SU-DHL-6 (cell line): ENCODE data around the gene ZBTB44.

Experiments
- H2AFZ ChIP-seq: fragments of 200-600 bp; sonication (generic); 2 replicates; pipeline ENCODE4 v1.6.1; 2014; ENCODE audit warnings: low read depth, mild to moderate bottlenecking, moderate library complexity, mixed read lengths, antibody characterized with exemption, low read length; ENCODE audit not compliant: severe bottlenecking
- H3F3A ChIP-seq: fragments of 200-600 bp; shearing (Covaris generic); 2 replicates; pipeline ENCODE4 v1.6.0; 2016; ENCODE audit warnings: antibody characterized with exemption, mild to moderate bottlenecking; ENCODE audit not compliant: insufficient read depth
- H3K27ac ChIP-seq: fragments of 200-600 bp; sonication (generic); 2 replicates; pipeline ENCODE4 v1.5.1; 2016; ENCODE audit warnings: low read depth, mild to moderate bottlenecking, low read length, moderate library complexity, mixed read lengths
- H3K27me3 ChIP-seq: fragments of 200-600 bp; sonication (generic), shearing (Covaris generic); 2 replicates; pipeline ENCODE4 v1.6.0; 2014; ENCODE audit warnings: mild to moderate bottlenecking, low read length
- H3K36me3 ChIP-seq: fragments of 200-600 bp; sonication (generic); 2 replicates; pipeline ENCODE4 v1.6.1; 2014; ENCODE audit warnings: mild to moderate bottlenecking, low read length, mixed read lengths
- H3K4me2 ChIP-seq: fragments of 300-600, 200-600 bp; shearing (Covaris generic), sonication (generic); 2 replicates; pipeline ENCODE4 v1.6.0; 2014; ENCODE audit warnings: low read length, low read depth, mild to moderate bottlenecking; ENCODE audit not compliant: poor library complexity, severe bottlenecking
- H3K4me3 ChIP-seq: fragments of 200-600 bp; sonication (generic); 2 replicates; pipeline ENCODE4 v1.5.1; 2014; ENCODE audit warnings: antibody characterized with exemption, low read length, mild to moderate bottlenecking, mixed read lengths; ENCODE audit not compliant: insufficient read depth, poor library complexity, severe bottlenecking
- H3K79me2 ChIP-seq: fragments of 200-600 bp; sonication (generic); 2 replicates; pipeline ENCODE4 v1.6.1; 2014; ENCODE audit warnings: mild to moderate bottlenecking, low read length, moderate library complexity; ENCODE audit not compliant: insufficient read depth
- H3K9ac ChIP-seq: fragments of 200-600 bp; sonication (generic); 2 replicates; pipeline ENCODE4 v1.7.0; 2014; ENCODE audit warnings: mild to moderate bottlenecking, low read length
- H3K9me2 ChIP-seq: fragments of 200-600 bp; sonication (generic); replicated peaks from 2 replicates; pipeline ENCODE4 v1.6.1; 2014; ENCODE audit warnings: low read length; ENCODE audit not compliant: insufficient read depth
- H3K9me3 ChIP-seq: fragments of 200-600 bp; sonication (generic); 2 replicates; pipeline ENCODE4 v1.6.1; 2014; ENCODE audit warnings: low read length, mixed read lengths; ENCODE audit not compliant: insufficient read depth
- H4K20me1 ChIP-seq: fragments of 200-600 bp; sonication (generic); 2 replicates; pipeline ENCODE4 v1.6.1; 2014; ENCODE audit warnings: low read depth, mild to moderate bottlenecking, antibody characterized with exemption, low read length, moderate library complexity, mixed read lengths
- EZH2phosphoT487 ChIP-seq: fragments of 200-600 bp; sonication (generic), shearing (Covaris generic); conservative IDR thresholded peaks from 2 replicates; pipeline ENCODE4 v1.6.1; 2018; ENCODE audit warnings: mild to moderate bottlenecking, antibody characterized with exemption, low read length, moderate library complexity, mixed read lengths
- TF ChIP-seq, protein P1 (sequence below): fragments of 200-600 bp; sonication (generic); IDR thresholded peaks from one replicate; pipeline ENCODE4 v1.5.1; 2017; ENCODE audit warnings: antibody characterized with exemption, mild to moderate bottlenecking, low read length, moderate library complexity; ENCODE audit not compliant: insufficient read depth, poor library complexity, severe bottlenecking

Gene ZBTB44

DNA sequence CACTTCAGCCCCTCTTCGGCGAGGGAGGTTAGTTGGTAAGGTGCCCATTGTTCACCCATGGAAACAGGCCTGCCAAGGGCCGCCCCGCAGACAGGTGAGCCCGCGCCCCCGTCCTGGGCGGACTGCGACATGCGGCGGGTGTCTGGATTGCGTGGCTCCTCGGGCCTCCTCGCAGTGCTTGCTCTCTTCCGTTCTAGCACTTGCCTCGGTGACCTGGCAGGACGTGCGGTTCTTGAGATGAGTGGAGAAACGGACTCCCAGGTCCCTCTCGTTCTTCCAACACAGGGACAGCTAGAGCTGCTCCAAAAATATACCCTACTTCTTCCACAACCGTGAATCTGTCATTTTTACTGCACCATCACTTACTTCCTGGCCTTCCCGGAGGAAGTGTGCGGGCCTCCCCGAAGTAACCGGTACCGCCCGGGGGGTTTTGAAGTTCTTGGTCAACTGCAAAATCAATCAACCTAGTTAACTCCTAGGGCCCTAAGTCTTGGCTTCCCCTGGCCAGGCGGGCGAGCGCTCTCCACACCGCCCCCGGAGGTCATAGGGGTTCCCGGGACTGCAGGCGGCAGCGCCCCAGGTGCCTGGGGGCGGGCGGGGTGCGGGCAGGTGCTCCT lies 745 bp upstream of the ZBTB44 start:
- H2AFZ ChIP-seq = peak overlapping the region; percentile 89
- H3K4me3 ChIP-seq = peak overlapping the region; percentile 56
- H3K79me2 ChIP-seq = peaks cover 26% of the 10 kb centered on the region
- no peaks in the 10 kb centered on the region for H3K27me3 ChIP-seq
- no peaks in the 10 kb centered on the region for H3K9me2 ChIP-seq
- peaks cover 10% of the 10 kb centered on the region; the same call in 1 of the 2 replicates for H3F3A ChIP-seq
- peak overlapping the region; percentile 84 for H3K4me2 ChIP-seq
- H3K36me3 ChIP-seq = no peaks in the 10 kb centered on the region
- no peaks in the 10 kb centered on the region for H3K9me3 ChIP-seq
- peak overlapping the region; percentile 78 for H3K27ac ChIP-seq
- TF ChIP-seq, protein P1, sequence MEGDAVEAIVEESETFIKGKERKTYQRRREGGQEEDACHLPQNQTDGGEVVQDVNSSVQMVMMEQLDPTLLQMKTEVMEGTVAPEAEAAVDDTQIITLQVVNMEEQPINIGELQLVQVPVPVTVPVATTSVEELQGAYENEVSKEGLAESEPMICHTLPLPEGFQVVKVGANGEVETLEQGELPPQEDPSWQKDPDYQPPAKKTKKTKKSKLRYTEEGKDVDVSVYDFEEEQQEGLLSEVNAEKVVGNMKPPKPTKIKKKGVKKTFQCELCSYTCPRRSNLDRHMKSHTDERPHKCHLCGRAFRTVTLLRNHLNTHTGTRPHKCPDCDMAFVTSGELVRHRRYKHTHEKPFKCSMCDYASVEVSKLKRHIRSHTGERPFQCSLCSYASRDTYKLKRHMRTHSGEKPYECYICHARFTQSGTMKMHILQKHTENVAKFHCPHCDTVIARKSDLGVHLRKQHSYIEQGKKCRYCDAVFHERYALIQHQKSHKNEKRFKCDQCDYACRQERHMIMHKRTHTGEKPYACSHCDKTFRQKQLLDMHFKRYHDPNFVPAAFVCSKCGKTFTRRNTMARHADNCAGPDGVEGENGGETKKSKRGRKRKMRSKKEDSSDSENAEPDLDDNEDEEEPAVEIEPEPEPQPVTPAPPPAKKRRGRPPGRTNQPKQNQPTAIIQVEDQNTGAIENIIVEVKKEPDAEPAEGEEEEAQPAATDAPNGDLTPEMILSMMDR = peak; percentile 14
- TF ChIP-seq EZH2phosphoT487 = no peak
- H4K20me1 ChIP-seq = no peaks in the 10 kb centered on the region
- H3K9ac ChIP-seq = peak overlapping the region; percentile 62

DNA sequence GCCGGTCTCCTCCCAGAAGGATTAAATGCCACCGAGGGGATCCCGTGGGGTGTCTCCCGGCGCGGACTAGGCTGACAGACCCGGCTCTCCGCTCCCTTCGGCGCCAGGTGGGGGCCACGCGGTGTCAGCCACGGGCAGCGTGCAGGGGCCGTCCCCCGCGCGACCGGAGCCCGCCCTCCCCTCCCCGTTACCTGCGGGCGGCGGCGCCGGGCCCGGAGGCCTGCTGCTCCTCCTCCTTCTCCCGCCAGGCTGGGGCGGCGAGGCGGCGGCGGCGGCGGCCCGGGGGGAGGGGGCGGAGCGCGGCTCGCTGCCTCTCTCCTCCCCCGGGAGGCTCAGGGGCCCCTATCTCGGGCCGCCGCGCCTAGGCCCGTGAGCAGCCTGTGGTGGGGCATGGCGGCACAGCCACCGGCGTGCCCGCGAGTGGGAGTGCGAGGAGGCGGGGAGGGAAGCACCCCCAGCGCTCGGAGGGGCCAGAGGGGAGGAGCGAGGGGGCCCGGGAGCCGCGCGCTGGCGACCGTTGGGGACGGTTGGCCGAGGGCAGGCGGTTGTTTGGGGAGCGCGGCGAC lies 450 bp downstream of the ZBTB44 start:
- H3K4me3 ChIP-seq = peak overlapping the region; percentile 59
- H4K20me1 ChIP-seq = no peaks in the 10 kb centered on the region
- no peaks in the 10 kb centered on the region for H3K9me3 ChIP-seq
- peak overlapping the region; percentile 63 for H3K9ac ChIP-seq
- H3K9me2 ChIP-seq = no peaks in the 10 kb centered on the region
- H3K27me3 ChIP-seq = no peaks in the 10 kb centered on the region
- peaks cover 10% of the 10 kb centered on the region; the same call in 1 of the 2 replicates for H3F3A ChIP-seq
- peaks cover 33% of the 10 kb centered on the region for H3K79me2 ChIP-seq
- peak overlapping the region; percentile 67 for H3K27ac ChIP-seq
- no peaks in the 10 kb centered on the region for H3K36me3 ChIP-seq
- peak overlapping the region; percentile 72 for H3K4me2 ChIP-seq
- TF ChIP-seq, protein P1 = no peak
- TF ChIP-seq EZH2phosphoT487 = no peak
- peak overlapping the region; percentile 41 for H2AFZ ChIP-seq

DNA sequence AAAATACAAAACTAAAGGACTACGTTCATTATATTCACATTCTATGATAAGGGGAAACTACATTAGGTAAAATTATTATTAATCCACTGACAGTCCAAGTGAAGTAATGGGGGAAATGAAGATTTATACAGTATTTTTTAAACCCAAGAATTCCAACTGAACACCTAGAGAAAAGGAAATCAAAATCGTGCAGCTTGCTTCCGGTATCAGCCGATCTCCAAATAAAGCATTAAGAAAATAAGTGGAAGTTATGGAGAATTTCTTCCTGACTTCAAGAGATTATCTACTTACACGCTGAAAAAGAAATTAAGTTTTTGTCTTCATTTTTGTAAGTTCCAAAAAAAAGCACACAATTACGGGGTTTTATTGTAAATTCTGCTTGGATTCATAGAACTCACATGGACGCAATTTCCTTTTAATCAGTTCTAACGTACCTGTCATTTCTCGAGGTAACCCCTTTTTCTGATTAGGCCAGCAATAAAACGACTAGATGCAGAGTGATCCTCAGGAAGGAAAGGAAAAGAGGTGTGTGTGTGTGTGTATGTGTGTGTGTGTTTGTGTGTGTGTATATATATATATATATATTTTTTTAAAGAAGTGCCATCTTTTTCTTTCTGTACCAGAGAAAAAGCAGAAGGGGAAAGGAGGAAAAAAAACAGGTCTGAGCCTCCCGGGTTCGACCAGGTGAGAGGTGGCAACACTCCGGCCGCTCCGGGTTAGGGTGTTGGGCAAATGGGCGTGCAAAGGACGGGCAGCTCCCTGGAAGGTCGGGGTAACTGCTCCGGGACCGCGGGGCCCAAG lies 1.1 kb downstream of the ZBTB44 start:
- Histone ChIP-seq H3K9me3 (no peaks in the 10 kb centered on the region), H3K36me3 (no peaks in the 10 kb centered on the region), H3K4me3 (peak overlapping the region; percentile 59), H3K9me2 (no peaks in the 10 kb centered on the region), H2AFZ (peak overlapping the region; percentile 41), H3K27ac (peak overlapping the region; percentile 67), H3F3A (peaks cover 10% of the 10 kb centered on the region; the same call in 1 of the 2 replicates), H3K9ac (peak overlapping the region; percentile 63), H4K20me1 (no peaks in the 10 kb centered on the region), H3K4me2 (peak overlapping the region; percentile 72), H3K27me3 (no peaks in the 10 kb centered on the region), H3K79me2 (peaks cover 34% of the 10 kb centered on the region)
- TF ChIP-seq EZH2phosphoT487 = no peak
- TF ChIP-seq, protein P1 = no peak
